Measurements from ENCODE around the gene SLC24A5.
A peak's percentile ranks its signal among the peaks of the same experiment; 100 is the strongest.

The SLC24A5 gene

GRCh38 chr15:48177383-48177765 lies 56.6 kb downstream of the SLC24A5 start:
- DNase-seq (ENCODE audit: low read depth): peak; percentile 45
- TF ChIP-seq CTCF (IDR thresholded peaks at IDR 0.05; ENCODE audit: low read length, missing control alignments): no peak
- peak overlapping the region; percentile 51 for H3K4me3 ChIP-seq (replicated peaks; ENCODE audit: low read depth, low read length)

- peak within 1 kb of the TSS; percentile 51 for H3K4me3 ChIP-seq (replicated peaks; ENCODE audit: low read depth, low read length)
- TF ChIP-seq CTCF (IDR thresholded peaks at IDR 0.05; ENCODE audit: low read length, missing control alignments): no peak
- peak; percentile 48 for DNase-seq (ENCODE audit: low read depth)
Observed at GRCh38 chr15:48177766-48178647, 57.2 kb downstream of the SLC24A5 start, which contains the start of gene MYEF2. Gene MYEF2, minus strand, starts transcription at chr15:48178295. Its CDS starts 58 bp downstream, at chr15:48178237.

GRCh38 chr15:48178648-48178931 lies 57.8 kb downstream of the SLC24A5 start:
- DNase-seq (ENCODE audit: low read depth): no peak
- H3K4me3 ChIP-seq (replicated peaks; ENCODE audit: low read depth, low read length): peak overlapping the region; percentile 51
- no peak for TF ChIP-seq CTCF (IDR thresholded peaks at IDR 0.05; ENCODE audit: low read length, missing control alignments)

- no peak for TF ChIP-seq CTCF (IDR thresholded peaks at IDR 0.05; ENCODE audit: low read length, missing control alignments)
- no peak for DNase-seq (ENCODE audit: low read depth)
- H3K4me3 ChIP-seq (replicated peaks; ENCODE audit: low read depth, low read length): no peak overlapping the region
Observed at GRCh38 chr15:48182749-48183148, 62.0 kb downstream of the SLC24A5 start.

GRCh38 chr15:48185529-48185928 lies 64.7 kb downstream of the SLC24A5 start:
- DNase-seq (ENCODE audit: low read depth): peak; percentile 6
- TF ChIP-seq CTCF (IDR thresholded peaks at IDR 0.05; ENCODE audit: low read length, missing control alignments): no peak

GRCh38 chr15:48186271-48186670 lies 65.5 kb downstream of the SLC24A5 start:
- DNase-seq (ENCODE audit: low read depth): no peak
- TF ChIP-seq CTCF (IDR thresholded peaks at IDR 0.05; ENCODE audit: low read length, missing control alignments): no peak
- no peak overlapping the region for H3K4me3 ChIP-seq (replicated peaks; ENCODE audit: low read depth, low read length)

More at GRCh38 chr15:48185529-48185928, 64.7 kb downstream of the SLC24A5 start:
- H3K4me3 ChIP-seq (replicated peaks; ENCODE audit: low read depth, low read length): no peak overlapping the region

Data from fibroblast of pulmonary artery (primary cell).